Fibroblast of lung (primary cell): ENCODE results near the gene EPB41.

Experiments
- CTCF ChIP-seq, 2 donors: IDR thresholded peaks in 1 of 2; conservative IDR thresholded peaks in 1 of 2; 1 replicate in 1 of 2; 2 replicates in 1 of 2; pipeline ENCODE4 v1.5.1; 2011 to 2012; ENCODE audit warnings: low read length in 2 of 2, control low read depth in 1 of 2, inconsistent platforms in 1 of 2, low read depth in 1 of 2, mild to moderate bottlenecking in 1 of 2
- EZH2 ChIP-seq: IDR thresholded peaks from 2 replicates; pipeline ENCODE4 v1.5.1; 2012; ENCODE audit warnings: low read length, control low read depth, mild to moderate bottlenecking; ENCODE audit errors: missing control alignments

GRCh38 chr1:28927648-28928313 is 13.4 kb downstream of the EPB41 start:
- TF ChIP-seq CTCF (conservative IDR thresholded peaks at IDR 0.05 in 1 of 2, IDR thresholded peaks at IDR 0.05 in 1 of 2; ENCODE audit: low read depth in 1 of 2, low read length in 2 of 2) (no peak), EZH2 (no peak)
